GM04504 (cell line): Measurements from ENCODE around the gene PDYN.
A peak's percentile ranks its signal among the peaks of the same experiment; 100 is the strongest.

Source experiments
- DNase-seq: peaks from one replicate; pipeline ENCODE4 v3.0.0-alpha.2; 2012; ENCODE audit warnings: low read depth

PDYN gene

DNA sequence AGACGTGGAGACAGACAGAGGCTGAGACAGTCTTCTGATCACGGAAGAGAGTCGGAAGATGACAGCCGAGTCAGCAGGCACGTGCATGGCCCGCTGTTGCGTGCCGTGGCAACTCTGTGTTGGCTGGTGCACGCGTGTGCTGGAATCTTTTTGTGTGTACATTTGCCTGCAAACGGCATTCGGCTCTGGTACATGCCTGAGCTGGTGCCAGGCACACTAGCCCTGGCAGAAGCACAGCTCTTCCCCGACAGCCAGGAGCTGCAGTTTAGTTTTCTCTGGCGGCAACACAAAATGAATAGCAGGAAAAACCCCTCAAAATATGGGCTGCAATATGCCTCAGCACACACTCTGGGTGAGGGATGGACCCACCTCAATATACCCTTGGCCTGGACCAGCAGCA is 769 bp upstream of the PDYN start:
- DNase-seq: no peak

GRCh38 chr20:1992359-1993110 is 1.3 kb downstream of the PDYN start:
- no peak for DNase-seq

GRCh38 chr20:1987826-1988225 is 6.0 kb downstream of the PDYN start:
- DNase-seq: peak; percentile 6

DNA sequence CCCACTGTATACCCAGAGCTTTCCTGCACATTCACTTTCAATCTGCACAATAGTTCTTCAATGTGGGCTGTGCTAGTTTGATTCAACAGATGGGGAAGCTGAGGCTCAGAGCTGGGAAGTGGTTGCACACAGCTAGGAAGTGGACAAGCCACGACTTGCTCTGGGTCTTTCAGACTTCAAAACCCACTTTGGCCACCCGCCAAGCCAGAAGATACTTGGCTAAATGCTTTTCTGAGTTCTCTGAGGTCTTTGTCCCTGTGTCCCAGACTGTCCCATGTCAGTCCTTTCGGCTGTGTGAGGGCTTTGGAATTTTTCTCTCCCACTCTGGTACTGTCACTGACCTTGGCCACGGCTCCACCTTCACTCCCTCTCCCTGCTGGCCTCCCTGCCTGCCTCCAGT is 10.6 kb downstream of the PDYN start:
- DNase-seq: no peak

DNA sequence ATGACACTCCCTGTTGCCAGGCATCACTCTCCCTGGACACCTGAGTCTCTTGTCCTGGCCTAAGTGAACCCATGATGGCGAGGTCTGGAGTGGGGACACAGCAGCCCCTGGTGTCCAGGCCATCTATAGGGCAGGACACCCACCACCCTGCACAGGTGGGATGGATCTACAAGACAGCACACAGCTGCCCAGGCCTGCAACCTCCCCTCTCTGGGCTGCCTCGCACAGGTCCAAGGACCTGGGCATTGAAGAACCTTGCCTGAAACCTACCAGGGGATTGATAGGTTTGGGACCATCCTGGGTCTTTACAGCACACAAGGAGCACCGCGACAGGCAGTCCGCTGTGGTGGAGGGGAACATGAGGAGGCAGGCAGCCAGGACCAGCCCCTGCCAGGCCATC is 11.2 kb downstream of the PDYN start:
- DNase-seq: no peak

DNA sequence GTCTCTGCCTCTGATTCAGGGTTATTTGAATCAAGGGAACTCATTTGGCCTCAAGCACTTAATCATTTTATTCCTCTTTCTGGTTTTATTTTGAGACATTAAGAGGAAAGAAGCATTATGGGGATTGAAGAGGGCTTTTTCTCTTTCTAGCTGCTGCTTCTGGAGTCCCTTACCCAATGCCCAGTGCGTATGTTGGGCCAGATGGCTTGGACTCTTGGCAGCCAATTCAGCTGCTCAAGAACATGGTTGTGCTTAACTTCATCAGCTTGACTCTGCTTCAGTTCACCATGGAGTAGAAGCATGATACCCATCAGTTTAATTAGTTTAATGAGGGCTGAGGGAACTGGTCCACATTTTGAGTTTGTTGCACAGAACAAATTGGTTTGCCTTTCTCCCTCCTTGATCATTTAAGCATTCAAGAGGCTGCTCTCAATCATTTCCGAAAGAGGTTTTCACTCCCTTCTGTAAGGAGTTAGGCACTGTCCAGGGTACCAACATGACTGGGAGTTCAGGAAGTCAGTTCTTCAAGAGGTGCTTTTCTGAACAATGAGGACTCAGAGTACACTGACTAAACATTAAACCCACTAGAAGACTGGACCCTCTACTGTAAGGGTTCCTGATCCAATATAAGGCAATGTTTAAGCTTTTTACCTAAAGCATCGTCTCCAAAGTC is 14.6 kb downstream of the PDYN start:
- DNase-seq: no peak

DNA sequence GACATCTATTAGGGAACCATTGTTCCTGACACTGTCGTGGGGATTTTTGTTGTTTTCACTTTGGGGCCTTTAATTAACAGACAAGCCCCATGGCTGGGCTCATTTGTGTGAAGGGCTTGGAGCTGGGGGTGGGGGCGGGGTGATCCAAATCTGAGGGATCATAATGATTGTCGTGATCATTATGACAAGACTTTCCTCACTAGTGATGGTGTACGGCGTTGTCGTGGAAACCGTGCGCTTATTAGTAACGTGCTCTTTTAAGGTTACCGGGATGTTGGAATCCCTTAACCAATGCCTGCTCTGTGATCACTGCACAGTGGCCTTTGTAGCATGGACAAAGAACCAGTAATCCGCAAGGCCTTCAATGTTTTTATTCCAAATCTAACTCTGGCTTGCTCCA is 18.6 kb downstream of the PDYN start:
- DNase-seq: no peak

DNA sequence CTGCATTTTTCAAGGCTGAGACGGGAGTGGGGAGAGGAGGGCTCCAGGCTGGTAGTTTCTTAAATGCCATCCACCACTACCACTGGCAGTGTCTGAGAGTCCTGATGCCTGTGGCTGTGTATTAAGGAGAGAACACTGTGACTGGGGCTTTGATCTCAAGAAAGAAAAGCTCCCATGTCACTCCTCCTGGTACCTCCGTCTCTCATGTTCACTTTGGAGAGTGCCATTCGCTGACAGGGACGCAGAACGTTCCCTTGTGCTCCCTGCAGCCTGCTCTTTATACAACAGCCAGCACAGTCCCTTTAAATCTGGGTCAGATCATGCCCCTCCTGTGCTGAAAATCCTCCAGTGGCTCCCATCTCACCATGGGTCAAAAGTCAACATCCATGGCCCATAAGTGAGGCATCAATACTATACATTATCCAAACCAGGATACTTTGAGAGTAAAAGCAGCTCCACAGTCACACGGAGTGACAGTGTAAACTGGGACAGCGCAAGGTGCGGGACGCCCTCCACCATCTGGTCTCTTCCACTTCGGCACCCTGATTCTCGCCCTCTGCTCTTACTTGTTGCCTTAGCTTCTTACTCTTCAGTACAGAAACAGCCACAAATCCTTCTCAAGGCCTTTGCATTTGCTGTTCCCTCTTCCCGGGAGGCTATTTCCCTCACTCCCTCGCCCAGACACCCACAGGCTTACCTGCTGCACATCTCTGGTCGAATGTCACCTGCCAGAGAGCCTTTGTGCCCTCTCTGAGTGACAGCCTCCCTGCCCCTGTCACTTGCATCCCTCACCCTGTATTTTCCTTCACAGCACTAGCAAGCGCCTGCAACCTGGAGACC is 20.0 kb downstream of the PDYN start:
- DNase-seq: no peak

GRCh38 chr20:1971893-1972586 is 21.8 kb downstream of the PDYN start:
- no peak for DNase-seq

DNA sequence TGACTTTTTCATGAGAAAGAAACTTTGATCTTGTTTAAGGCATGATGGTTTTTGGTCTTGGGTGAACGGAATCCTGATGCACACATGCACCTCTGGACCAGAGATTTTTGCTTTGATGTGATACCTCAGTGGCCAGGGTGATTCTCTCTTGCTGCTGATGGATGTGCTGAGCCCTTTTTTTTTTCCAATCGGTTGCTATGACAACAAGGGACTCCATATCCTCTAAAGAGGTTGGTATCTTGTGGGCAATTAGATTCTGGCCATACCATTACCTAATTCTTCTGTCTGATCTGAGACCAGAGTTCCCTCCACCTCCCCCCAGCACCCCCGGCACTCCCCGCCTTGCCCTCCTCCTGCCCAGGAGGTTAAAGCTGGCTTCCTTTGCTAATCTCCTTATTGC is 24.9 kb downstream of the PDYN start:
- DNase-seq: no peak

GRCh38 chr20:1965520-1966351 is 28.1 kb downstream of the PDYN start:
- DNase-seq: no peak

- no peak for DNase-seq
Observed at GRCh38 chr20:1964659-1965405, 29.0 kb downstream of the PDYN start.

GRCh38 chr20:1964061-1964460 is 29.8 kb downstream of the PDYN start:
- no peak for DNase-seq

- no peak for DNase-seq
Observed at GRCh38 chr20:1961374-1961773, 32.5 kb downstream of the PDYN start.

DNA sequence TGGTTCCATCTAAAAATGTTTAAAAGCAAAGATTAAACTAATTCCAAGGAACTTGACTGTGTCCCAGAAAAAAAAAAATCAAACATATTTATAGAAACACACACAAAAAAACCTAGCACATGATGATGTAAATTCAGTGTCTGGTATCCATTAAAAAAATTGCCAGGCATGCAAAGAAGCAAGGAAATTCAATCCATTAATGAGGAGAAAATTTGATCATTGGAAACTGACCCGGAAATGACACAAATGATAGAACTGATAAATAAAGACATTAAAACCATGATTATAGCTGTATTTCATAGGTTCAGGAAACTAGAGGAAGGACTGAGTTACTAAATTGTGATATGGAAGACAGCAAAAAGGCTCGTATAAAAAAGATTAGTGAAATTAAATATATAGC is 34.7 kb downstream of the PDYN start:
- no peak for DNase-seq

DNA sequence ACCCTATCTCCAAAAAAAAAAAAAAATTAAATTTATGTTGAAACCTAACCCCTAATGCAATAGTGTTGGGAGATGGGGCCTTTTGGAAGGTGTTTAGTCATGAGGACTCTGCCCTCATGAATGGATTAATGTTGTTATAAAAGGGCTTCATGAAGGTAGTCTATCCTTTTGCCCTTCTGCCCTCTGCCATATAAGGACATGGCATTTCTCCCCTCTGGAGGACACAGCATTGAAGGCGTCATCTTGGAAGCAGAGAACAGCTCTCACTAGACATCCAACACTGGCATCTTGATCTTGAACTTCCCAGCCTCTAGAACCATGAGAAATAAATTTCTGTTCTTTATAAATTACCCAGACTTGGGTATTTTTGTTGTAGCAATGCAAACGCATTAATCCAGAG is 35.4 kb downstream of the PDYN start:
- DNase-seq: no peak

DNA sequence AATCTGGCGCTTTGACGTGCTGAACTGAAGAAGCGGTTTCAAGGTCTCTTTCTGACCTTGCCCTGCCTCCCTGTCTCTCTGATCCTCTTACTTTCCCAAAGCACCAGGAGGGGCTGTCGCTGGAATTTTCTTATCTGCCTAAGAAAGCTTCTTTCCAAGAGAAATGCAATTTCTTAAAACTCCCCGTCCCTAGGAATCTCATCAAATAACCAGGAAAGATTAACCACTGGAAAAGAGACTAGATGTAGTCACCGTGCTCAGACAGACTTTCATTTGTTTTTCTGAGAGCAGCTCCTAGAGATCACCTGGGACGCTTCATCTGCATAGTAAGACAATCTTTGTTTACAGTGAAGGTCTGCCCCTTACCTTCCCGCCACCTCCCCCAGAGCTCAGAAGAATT is 38.6 kb downstream of the PDYN start:
- no peak for DNase-seq

DNA sequence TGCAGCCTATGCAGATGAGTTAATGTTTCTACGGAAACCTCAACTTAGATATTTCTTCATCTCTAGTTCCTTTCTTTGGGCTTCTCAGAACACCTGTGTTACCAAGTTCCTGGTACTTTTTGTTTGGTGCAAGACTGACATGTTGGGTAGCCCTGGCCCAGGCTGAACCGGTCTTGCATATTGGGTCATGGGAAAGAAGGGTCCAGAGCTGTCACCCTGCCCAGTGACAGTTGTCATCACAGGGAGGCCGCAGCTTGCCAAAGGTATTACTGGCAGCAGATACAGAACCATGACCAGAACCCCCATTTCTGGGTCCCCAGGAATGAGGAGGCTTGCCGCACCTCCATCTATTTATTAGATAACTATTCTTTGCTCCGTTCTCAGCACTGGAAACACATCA is 40.2 kb downstream of the PDYN start:
- no peak for DNase-seq

DNA sequence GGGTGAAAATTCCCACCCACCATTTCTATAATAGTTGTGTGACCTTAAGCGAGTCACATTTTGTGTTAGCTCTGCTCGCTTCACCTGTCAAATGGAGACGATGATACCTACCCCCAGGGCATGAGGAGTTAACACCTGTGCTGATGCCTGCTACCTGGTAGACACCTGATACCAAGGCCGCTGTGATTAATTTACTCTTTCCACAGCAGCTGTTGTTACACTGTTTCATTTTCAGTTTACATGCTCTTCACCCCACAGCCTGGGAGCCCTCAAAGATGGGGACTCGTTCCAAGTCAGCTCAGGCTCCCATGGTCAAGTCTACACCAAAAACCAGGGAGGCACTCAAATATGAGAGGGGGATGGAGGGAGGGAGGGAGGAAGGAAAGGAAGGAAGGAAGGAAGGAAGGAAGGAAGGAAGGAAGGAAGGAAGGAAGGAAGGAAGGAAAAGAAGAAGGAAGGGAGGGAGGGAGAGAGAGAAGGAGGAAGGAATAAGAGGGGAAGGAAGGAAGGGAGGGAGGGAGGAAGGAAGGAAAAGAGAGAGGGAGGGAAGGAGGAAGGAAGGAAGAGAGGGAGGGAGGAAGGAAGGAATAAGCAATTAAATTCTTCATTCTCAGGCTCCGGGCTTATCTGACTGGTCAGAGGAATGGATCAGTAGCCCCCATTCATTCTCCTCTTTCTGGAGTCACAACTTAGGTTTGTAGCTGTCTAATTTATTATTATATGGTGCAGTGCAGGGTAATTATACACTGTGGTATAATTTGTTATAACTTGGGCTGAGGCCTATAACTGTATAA is 40.9 kb downstream of the PDYN start:
- DNase-seq: no peak
